Left cardiac atrium (tissue), 4 donors: ENCODE measurements around the gene TEFM. TPM values are rescaled to one million over a fixed set of nuclear protein-coding genes. Genes with fewer than 3 reads are reported as not detected.
"Not testable (repeated sequence)": the region's sequence is repeated elsewhere in the genome, so short reads cannot be mapped to it uniquely, and the experiment has no call there.

Experiments
- ATAC-seq, 2 donors: fragments of 200-7000 bp; cut with Tn5 transposase; one replicate each; pipeline ENCODE4 v1.9.1; 2020; ENCODE audit warnings: mild to moderate bottlenecking in 2 of 2, moderate library complexity in 2 of 2
- DNase-seq: peaks from one replicate; pipeline ENCODE4 v3.0.0-alpha.2; 2020
- intact Hi-C, 2 donors: fragments of 100-400 bp; cut with DNase I; formaldehyde crosslinking; loops; one replicate each; pipeline versions ENCODE4 v1.14.1 to v1.15.1; 2022 to 2023
- long read RNA-seq: library from polyadenylated mRNA; unstranded; transcript quantifications from one replicate; pipeline ENCODE4 v2.0.0, GENCODE V29; 2021
- total RNA-seq, 2 donors: library from RNA; stranded (reverse); fragmentation: NEBNext Ultra II Directional; extraction: Animal tissue kit (Norgen Biotek cat#: 25700); gene quantifications; one replicate each; pipeline ENCODE4 v1.2.1, GENCODE V29; 2021
- donor health status: DM: no; HTN: yes; CAD: no.
- donor health status: DM: no; HTN: yes; CAD: no; lungs with severe emphysema.
- donor health status: DM: yes; HTN: yes; CAD: no.
- donor health status: Dilated cardiomyopathy.

TEFM gene, protein sequence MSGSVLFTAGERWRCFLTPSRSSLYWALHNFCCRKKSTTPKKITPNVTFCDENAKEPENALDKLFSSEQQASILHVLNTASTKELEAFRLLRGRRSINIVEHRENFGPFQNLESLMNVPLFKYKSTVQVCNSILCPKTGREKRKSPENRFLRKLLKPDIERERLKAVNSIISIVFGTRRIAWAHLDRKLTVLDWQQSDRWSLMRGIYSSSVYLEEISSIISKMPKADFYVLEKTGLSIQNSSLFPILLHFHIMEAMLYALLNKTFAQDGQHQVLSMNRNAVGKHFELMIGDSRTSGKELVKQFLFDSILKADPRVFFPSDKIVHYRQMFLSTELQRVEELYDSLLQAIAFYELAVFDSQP
- total RNA-seq: 10 to 100 TPM; 11.4 to 14.6 TPM
- long read RNA-seq, partial matches to known transcripts: 0 of 5 reads
- long read RNA-seq, other reads (novel, unspliced or antisense): 1 of 5 reads

DNA sequence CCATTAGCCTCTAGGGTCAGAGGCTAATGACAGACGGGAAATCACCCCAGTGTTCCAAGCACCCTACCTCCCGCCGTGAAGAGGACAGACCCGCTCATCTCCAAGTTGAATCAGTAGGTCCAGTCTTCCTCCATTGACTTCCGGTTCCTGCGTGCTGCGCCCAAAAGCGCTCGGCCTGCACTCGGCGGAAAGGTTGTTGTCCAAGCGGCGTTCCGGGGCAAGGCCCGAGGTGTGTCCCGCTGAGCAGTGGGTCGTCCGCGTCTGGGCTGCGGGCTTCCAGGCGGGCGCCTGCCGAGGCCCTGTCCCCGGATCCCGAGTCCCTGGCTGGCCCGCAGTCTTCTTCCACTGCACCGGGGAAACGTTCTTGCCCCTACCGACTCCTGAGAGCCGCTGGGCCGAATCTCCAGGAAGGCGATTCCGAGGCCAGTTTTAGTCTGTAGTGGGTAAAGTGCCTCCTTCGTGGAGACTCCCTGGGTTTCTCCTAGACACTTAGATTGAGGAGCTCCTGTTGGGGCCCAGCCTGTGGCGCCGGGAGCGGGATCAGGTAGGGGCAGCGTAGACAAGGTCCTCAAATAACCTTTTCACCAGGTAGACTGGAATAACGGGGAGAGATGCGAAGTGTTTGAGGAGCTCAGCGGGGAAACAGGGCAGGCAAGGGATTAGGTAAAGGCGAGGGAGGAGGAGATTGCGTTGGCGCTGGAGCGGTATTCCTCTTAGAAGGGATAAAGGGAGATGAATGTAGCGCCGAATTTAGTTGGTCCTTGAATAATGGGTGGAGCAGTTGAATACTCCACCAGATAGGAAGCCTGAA lies at the start of gene TEFM:
TEFM (minus strand) TSS at position 138 of the 811 bp plus-strand sequence; CDS start at position 98, 40 bp downstream.
- ATAC-seq: peak; percentile 98 to 99
- DNase-seq: peak; percentile 92
- intact Hi-C loops: no loop called here

DNA sequence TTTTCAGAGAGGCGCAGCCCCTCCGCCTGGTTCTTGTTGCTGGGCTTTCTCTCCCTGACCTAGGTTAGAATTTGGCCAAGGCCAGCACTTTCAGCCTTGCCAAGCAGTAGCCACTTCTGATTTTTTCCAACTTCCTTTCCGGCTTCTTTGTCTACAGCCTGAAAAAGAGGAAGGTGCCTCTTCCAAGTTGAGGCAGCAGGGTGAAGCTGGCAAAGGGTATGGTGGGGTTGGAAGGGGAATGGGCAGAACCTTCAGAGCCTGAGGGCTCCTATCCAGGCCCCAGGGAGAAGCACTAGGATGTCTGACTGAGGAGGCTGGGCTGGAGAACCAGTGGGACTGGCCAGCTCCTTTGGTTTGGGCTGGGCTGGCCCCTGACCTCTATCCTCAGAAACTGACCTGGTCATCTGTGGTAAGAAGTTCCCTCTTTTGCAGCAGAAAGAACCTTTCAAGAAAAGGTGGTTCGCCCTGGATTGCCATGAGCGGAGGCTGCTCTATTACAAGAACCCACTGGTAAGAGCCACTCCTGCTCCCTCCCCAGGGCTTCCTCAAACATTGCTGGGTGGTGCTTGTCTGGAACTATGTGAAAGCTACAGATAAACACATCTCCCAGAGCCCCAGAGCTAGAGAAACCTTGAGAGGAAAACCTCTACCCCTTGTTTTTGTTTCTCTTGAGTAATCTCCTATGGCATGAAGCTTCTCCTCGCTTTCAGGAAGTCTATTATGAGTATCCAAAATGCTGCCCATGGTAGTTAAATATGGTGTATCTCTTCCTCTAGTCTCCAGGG lies 48.2 kb upstream of the TEFM start:
- ATAC-seq: peak in 1 of 2 donors; percentile 29
- intact Hi-C loops: no loop called here
- DNase-seq: no peak

DNA sequence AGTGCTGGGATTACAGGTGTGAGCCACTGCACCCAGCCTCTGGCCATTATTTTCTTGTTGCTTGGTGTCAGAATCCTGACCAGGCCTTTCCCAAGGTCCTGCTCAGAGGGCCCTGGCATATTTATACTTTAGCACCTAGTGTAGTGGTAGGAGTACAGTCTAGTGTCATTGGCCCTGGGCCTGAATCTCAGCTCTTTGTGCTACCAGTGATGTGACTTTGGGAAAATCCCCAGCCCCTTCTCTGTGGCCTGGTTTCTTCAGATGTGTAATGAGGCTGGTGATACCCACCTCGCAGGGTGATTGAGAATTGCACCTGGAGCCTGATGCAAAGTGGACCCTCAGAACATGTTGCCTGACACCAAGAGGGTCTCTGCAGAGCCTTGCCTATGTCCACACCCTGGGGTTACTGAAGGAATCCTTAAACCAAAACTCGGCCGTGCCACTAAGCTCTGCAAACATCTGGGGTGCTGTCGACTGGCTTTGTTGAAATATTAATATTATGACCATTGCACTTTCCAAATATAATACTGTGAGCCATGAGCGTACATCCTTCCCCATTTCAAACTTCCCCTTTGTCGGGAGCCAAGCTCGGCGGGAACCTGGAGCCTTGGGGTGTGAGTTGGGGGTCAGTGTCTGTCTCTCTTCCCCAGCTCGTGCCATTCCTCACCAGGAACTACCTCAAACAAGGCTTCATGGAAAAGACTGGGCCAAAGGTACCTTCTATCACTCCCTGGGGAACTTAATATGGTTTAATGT lies 46.8 kb upstream of the TEFM start:
- DNase-seq (no peak), ATAC-seq (peak in 1 of 2 donors; percentile 48)
- intact Hi-C loops: no loop called here

DNA sequence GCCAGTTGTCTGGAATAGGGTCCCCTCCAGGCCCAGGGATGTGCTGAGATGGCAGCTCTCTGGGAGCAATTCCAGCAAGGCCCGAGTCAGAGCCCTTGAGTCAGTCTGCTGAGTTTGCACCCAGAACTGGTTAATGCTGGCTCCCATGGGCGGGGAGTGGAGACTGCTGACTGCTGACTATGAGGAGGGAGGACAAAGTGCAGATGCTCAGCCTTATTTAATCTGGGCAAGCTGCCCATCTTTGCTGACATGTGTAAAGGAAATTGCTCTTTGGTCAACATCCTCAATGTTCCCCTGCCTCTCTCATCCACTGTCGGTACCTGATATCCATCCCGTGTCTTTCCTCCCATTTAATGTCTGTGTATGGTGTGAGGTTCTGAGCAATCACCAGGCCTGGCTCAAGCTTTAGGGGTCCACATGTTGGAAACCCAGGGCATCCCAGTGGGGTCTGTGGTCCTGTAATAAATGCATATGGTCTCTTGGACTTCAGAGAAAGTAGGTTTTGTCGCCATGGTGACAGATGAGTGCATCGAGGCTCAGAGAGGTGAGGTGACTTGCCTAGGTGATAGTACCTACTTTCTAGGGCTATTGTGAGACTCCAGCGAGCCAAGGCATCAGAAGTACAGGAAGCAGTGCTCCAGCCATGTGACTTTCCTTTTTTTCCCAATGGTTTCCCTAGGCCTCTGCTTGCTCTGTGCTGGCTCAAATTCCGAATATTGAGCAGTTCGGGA lies 44.8 kb upstream of the TEFM start:
- DNase-seq (peak; percentile 69), ATAC-seq (peak; percentile 77 to 83)
- intact Hi-C loops: no loop called here

- DNase-seq: no peak
- ATAC-seq: no peak
- intact Hi-C loops: no loop called here
These were observed 44.2 kb upstream of the TEFM start for GRCh38 chr17:30950189-30950588.

GRCh38 chr17:30947796-30948195 lies 41.8 kb upstream of the TEFM start:
- intact Hi-C loops: no loop called here
- DNase-seq (no peak), ATAC-seq (no peak)

DNA sequence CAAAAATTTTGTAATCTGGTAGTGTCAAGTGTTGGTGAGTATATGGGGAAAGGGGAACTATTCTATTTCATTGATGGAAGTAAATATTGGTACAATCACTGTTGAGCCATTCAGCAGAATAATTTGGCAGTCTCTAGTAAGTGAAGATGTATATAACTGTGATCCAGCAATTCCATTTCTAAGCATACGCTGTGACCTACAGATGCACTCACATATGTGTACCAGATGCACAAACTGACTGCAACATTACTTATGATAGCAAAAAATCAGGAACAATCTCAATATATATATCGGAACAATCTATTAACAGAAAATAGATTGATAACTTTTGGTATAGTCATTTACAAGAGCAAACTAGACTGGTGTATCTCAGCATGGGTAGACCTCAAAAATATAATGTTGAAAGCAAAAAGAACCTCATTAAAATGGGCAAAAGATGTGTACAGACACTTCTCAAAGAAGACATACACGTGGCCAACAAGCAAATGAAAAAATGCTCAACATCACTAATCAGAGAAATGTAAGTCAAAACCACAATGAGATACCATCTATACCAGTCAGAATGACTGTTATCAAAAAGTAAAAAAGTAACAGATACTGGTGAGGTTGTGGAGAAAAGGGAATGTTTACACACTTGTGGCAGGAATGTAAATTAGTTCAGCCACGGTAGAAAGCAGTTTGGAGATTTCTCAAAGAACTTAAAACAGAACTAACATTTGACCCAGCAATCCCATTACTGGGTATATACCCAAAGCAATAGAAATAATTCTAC lies 36.5 kb upstream of the TEFM start:
- DNase-seq: no peak

DNA sequence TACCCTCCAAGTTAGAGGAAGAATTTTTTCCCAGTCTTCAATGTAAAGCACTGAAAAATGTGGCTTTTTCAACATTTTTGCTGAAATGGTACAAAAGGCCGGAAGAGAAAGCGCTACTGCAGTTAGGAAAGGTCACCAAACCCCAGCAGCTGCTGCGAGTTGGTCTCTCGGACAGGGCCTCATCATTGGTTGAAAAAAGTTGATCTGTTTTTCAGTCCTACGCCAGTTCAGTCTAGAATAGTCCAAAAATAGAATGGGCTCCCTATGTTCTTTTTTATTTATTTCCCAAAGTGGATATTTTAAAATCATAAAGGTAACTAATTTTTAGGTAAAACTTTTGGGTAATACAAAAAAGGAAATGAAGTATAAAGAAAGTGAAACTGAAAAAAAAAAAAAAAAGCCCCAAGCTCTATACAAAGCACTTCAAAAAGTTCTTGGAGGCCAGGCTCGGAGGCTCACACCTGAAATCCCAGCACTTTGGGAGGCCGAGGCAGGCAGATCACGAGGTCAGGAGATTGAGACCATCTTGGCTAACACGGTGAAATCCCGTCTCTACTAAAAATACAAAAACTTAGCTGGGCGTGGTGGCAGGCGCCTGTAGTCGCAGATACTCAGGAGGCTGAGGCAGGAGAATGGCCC lies 33.1 kb upstream of the TEFM start:
- intact Hi-C loops: no loop called here
- ATAC-seq: peak in 1 of 2 donors; percentile 26
- DNase-seq: no peak

More for the DNA sequence above, 36.5 kb upstream of the TEFM start:
- intact Hi-C loops: no loop called here
- no peak for ATAC-seq

GRCh38 chr17:30933966-30934365 lies 27.9 kb upstream of the TEFM start:
- intact Hi-C loops: no loop called here
- no peak for ATAC-seq
- no peak for DNase-seq

GRCh38 chr17:30931582-30931981 lies 25.5 kb upstream of the TEFM start:
- intact Hi-C loops, DNase-seq, ATAC-seq: not testable (repeated sequence)

- DNase-seq (no peak), ATAC-seq (no peak)
These were observed 24.5 kb upstream of the TEFM start for GRCh38 chr17:30930495-30930894.

GRCh38 chr17:30929861-30930260 lies 23.8 kb upstream of the TEFM start:
- DNase-seq, ATAC-seq, intact Hi-C loops: not testable (repeated sequence)

More at GRCh38 chr17:30930495-30930894, 24.5 kb upstream of the TEFM start:
- intact Hi-C loops: no loop called here

DNA sequence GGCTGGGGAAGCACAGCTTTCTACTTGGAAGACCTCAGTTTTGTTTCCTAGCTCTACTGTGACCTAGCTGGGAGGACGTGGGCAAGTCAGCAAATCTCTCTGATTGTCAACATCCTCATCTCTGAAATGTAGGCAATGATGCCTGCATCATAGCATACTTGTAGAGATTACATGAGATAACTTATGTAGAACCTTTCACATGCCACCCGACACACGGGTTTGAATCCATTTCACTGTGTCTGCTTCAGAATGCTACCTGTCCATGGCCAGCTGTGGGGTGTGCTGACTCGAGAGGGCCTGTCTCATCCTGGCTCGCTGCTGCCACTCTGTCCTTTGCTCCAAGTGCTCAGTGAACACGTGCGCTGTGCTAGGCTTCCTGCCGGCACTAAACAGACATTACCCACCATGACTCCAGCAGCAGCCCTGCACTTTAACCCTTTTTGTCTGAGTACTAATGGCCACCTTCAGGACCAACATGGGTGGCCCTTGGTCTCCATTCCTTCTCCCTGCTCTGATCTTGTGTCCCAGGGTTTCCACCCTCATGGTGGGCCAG lies 23.1 kb upstream of the TEFM start:
- DNase-seq: no peak
- no peak for ATAC-seq
- intact Hi-C loops: no loop called here

DNA sequence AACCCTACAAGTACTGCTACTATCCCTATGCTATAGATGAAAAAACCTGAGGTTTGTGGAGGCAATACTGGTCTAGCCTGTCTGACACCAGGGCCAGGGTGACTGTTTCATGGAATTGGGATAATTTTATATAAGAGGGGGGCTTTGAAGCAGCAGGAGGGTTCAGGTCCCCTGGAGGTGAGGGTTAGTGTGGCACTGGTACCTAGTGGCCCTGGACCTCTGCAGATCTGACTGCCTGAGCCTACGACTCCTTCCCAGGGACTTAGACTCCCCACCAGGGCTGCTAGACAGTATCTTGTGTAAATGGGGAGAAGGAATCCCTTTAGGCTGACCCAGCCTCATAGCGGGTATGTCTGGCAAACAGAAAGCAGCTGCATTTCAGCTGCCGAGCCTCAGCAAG lies 22.5 kb upstream of the TEFM start:
- ATAC-seq (no peak), DNase-seq (no peak)
- intact Hi-C loops: no loop called here

GRCh38 chr17:30927756-30928155 lies 21.7 kb upstream of the TEFM start:
- intact Hi-C loops: no loop called here
- DNase-seq: no peak
- no peak for ATAC-seq

GRCh38 chr17:30926516-30926915 lies 20.5 kb upstream of the TEFM start:
- no peak for ATAC-seq
- no peak for DNase-seq
- intact Hi-C loops: no loop called here

GRCh38 chr17:30924341-30924740 lies 18.3 kb upstream of the TEFM start:
- intact Hi-C loops: no loop called here
- no peak for DNase-seq
- no peak for ATAC-seq
